WI38 (cell line): Measurements from ENCODE around the gene MPRIP.
"Not testable (repeated sequence)": the region's sequence is repeated elsewhere in the genome, so short reads cannot be mapped to it uniquely, and the experiment has no call there.

Source experiments
- H3K4me3 ChIP-seq: 2 replicates; pipeline ENCODE4 v1.5.1; 2011; ENCODE audit warnings: low read depth, mild to moderate bottlenecking, control low read depth, low read length
- CTCF ChIP-seq: IDR thresholded peaks from 2 replicates; pipeline ENCODE4 v1.5.1; 2012; ENCODE audit warnings: low read depth, mild to moderate bottlenecking, control low read depth, low read length

MPRIP gene

DNA sequence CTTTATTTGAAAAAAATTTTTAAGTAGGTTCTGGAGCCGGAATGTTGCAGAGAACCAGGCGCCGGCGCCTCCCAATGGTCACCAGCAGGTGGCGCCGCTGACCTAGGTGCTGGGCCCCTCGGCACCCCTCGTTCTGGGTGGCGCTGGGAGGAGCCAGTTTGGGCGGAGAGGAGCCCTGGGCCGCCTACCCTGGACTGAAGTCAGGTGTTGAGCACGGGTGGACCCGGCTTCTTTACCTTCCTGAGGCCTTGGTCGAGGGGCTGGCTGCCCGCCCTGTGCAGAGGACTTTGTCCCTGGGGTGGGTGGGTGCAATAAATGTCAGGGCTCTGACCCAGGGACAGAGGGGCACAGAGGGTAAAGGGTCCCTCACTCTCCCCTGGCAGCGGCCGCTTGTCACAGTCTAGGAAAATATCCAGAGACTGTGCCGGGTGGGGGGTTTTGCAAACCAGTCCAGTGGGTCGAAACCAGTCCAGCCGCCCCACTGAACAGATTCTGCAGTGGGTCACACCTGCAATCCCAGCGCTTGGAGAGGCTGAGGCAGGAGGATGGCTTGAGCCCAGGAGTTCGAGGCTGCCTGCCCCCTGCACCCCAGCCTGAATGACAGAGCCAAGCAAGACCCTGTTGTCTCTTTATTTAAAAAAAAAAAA lies 40.3 kb upstream of the MPRIP start:
- H3K4me3 ChIP-seq = no peak overlapping the region
- peak; percentile 96 for TF ChIP-seq CTCF

DNA sequence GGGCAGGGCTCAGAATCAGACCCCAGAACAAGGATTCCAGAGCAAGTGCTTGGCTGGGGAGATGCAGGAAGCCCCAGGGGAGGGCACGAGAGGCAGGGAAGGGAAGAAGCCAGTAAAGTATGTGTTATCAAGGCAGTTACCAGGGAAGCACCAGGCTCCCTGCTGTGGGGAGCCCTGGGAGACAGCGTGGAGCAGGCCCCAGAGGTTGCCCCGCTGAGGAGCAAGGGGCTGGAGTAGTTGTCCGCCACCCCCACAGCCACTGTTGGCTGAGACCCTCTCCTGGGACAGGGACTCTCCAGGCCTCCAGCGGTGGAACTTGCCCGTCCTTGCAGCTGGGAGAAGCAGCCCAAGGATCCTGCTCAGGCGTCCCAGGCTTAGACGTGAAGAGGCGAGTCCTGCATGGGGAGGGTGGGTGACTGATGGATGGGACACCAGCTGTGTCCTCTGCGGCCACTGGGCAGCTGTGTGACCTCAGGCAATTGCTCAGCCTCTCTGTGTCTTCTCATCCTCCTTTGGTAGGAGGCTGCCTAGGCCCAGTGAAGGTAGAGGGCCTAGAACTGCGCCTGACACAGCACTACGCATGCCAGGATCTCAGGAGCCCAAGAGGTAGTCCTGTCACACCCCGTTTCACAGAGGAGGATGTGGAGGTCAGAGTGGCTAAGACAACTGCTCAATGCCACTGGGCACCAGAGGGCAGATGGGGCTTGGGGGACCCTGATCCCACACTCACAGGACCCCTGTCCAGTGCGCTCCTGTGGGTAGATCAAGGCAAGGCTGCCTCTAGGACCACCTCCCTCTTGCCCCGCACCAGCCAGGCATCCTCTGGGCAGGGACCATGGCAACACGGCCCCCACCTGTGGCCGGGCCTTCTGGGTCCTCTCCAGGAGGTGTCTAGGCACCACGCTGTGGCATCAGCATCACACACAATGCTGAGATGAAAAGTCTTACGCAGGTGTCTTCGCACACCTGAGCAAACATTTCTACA lies 39.2 kb upstream of the MPRIP start:
- H3K4me3 ChIP-seq = not testable (repeated sequence)

GRCh38 chr17:17004251-17004996 lies 37.8 kb upstream of the MPRIP start:
- no peak overlapping the region for H3K4me3 ChIP-seq
- TF ChIP-seq CTCF = no peak

DNA sequence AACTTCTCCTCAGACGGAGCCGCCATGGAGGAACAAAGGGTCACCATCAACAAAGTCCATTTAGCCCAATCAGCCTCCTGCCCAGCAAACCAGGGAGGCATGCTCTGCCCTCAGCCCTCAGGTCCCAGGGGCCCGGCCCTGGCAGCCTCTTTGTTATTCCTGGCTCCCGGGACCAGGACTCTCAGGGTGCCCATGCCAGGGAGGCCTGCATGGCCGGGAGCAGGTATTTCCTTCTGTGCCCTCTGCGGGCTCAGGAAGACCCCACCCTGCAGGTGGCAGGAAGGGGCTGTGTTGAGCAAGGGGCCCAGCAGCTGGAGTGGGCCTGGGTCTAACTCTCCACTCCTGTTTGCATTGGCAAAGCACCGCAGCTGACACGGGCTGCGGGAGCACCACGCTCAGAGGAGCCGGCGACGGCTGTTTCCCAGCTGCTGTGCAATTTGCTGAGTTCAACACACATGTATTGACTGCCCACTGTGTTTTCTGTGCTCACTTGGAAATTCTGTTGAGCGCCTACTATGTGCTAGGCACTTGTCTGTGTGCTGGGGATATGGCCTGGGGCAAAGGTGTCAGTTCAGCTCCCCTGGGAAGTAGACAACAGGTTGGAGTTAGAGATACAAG lies 37.2 kb upstream of the MPRIP start:
- H3K4me3 ChIP-seq = not testable (repeated sequence)

GRCh38 chr17:17007891-17008290 lies 34.4 kb upstream of the MPRIP start:
- H3K4me3 ChIP-seq = not testable (repeated sequence)

DNA sequence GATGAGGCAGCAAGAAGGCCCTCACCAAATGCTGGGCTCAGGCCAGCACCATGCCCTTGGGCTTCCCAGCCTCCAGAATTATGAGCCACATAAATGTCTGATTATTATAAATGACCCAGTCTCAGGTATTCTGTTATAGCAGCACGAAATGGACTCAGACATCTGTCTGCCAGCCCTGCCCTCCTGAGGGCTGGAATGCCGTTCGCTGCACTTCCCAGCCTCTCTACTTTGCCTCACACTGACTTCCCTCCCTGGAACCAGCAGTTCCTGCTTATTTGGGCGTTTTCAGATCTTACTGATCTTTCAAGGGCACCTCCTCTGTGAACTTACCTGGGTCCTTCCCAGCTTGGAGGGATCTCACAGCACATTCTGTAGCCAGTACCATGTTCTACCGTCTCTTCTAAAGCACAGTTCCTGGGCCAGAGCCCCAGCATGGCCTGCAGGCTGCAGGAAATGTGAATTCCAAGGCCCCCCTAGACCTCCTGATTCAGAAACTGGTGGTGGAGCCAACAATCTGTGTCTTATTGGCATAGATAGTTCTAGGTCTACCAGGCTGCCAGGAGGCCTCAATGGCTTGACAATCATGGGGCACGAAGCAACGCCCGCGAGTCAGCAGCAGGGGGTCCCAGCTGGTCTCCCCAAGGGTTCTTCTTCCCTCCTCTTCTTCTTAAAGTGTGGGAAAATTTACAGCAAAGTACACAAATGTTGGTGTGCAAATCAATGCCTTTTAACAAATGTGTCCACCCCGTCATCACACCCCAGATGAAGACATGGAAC lies 33.4 kb upstream of the MPRIP start:
- not testable (repeated sequence) for H3K4me3 ChIP-seq

- not testable (repeated sequence) for H3K4me3 ChIP-seq
These were observed 32.3 kb upstream of the MPRIP start for GRCh38 chr17:17009972-17010371.

- not testable (repeated sequence) for H3K4me3 ChIP-seq
These were observed 31.7 kb upstream of the MPRIP start for GRCh38 chr17:17010545-17011034.

DNA sequence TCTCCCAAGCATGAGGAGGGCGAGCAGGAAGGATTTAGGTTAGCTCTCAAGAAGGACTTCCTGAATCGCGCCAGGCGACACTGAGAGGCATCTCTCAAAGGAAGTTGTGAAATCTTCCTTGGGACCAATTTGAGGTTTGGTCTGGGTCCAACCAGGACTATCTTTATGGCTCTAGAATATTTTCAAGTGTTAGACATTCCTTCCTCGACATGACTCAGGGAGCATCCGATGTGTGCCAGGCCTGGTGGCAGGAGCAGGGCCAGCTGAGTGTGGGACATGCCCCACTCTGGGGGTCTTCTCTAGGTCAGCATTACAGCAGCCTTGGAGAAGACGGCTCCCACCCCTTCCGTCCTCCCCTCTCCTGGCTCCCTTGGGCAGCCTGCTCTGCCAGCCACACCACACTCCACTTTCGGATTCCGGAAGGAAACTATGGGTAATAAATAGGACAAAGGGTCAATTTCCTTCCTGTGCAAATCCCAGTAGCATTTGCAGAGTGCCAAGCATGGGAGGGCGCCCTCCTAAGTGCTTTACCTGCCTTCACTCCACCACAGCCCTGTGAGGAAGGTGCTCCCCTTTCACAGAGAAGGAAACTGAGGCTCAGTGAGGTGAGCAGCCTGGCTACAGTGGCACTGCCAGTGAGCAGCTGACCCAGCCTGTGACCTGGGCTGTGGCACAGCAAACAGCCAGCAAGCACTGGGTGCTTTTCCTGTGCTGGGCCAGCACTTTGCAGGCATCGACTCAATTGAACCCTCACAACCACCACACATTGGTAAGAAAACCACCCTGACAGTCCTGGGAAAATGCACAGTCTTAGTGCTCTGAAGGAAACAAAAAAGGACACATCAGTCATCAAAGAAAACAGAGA lies 31.0 kb upstream of the MPRIP start:
- not testable (repeated sequence) for H3K4me3 ChIP-seq

DNA sequence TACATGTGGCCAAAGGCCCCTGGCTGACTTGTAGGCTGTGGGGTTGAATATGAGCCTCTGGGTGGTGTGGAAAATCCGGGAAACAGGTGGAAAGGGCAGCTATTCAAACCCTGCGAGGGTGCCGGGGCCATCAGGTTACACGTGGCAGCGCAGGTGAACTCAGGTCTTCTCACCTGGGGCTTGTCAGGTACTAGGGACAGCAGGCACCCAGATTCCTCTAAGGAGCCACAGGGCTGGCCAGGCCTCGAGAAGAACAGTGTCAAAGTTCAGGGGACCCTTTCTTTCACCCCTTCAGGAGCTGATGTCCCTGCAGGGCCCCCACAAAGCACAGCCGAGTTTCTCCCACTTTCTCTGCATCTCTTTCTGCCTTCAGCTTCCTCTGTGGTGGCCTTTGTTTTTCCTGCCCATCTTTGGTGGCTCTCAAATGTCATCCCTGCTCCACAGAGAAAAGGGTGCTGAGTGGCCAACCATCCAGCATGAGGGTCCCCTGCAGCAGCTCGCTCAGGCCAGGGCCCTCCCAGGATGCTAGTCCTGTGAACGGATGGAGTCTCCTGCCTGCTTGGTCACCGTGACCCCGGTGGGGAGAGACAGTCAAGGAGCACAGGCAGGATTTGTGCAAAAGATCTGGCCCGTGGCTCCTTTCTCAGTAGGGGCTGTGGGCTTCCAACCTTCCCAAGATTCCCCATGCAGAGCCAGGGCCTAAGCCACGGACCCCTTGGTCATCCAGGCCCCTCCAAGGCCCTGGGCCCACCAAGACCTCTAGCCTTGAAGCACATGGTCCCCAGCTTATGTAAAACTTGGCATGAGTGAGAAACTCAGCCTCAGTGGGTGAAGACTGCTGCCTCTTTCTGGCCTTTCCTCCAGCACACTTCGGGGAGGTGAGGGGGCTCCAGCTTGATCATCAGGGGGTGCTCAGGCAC lies 28.2 kb upstream of the MPRIP start:
- not testable (repeated sequence) for H3K4me3 ChIP-seq

- not testable (repeated sequence) for H3K4me3 ChIP-seq
These were observed 27.5 kb upstream of the MPRIP start for GRCh38 chr17:17014748-17015124.
